IPS DF 4.7 (cell line): ENCODE data around the gene FBP1.
"Not testable (repeated sequence)": the region's sequence is repeated elsewhere in the genome, so short reads cannot be mapped to it uniquely, and the experiment has no call there.

ENCODE experiments used
- DNase-seq: peaks from one replicate; pipeline ENCODE4 v3.0.0-alpha.2; 2013; ENCODE audit warnings: low spot score; ENCODE audit errors: extremely low read depth

FBP1 gene

DNA sequence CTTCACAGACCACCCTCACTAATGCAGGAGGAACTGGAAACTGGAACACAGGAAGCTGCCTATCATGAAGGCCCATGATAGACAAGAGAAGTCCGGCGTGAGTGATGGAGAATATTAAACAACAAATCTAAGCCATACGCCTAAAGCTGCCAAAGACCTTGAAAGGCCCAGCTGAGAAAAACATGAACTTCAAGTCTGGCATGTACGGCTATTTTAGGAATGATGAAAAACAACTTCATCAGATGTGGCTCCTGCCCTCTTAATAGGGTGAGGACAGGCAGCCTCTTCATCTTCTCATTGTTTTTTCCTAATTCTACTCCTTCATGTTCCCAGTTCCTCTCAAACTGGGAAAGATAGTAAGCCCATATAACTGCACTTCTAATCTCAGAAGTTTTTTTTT, 20.3 kb downstream of the FBP1 start:
- DNase-seq = no peak

DNA sequence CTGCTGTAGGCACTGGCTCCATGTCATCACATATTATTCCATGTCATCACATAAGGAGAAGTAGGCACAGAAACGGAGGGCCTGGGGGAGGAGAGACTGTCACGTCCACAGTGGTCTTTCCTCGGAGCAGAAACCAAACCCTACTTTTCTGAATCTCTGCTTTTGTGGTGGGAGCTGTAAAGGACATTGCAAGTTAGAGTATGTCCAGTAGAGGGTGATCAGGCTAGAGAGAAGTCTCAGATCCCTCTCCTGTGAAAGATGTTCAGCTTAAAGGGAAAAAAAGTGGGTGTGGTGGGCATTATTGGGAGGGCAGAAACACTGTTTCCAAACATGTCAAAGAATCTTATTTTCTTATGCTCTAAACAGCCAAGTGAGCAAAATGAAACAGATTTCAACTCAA, 26.3 kb downstream of the FBP1 start:
- no peak for DNase-seq

DNA sequence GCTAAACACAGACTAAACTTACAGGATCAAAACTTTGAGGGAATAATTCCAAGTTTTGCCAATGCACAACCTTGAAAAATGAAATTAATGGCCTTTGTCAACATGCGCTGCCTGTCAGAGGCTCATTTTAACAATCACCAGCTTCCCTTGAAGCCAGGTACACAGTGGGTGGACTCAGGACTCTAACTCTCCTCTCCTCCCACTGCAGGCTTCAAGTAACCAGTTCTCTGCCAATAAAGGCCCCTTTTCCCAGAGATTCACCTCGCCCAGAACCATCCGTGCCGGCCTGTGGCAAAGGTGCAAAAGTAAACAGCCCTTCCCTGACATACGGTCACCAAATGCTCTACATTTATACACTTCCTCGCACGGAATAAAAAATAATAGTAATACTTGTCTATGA, 27.2 kb downstream of the FBP1 start:
- no peak for DNase-seq

DNA sequence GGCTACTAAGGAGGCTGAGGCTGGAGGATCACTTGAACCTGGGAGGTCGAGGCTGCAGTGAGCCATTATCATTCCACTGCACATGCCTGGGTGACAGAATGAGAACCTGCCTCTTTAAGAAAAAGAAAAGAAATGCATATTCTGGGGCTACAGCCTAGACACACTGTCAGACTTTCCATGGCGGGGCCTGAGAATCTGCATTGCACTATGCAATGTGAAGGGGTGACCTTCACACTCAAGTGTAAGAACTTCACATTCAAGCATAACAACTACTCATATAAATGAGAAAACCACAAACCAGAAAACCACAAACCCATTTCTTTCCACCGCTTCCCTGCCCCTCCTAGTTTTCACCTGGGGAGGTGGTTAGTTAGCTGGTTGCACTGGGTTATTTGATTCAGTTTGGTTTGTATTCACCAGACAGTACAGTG, 27.7 kb downstream of the FBP1 start:
- DNase-seq = no peak

DNA sequence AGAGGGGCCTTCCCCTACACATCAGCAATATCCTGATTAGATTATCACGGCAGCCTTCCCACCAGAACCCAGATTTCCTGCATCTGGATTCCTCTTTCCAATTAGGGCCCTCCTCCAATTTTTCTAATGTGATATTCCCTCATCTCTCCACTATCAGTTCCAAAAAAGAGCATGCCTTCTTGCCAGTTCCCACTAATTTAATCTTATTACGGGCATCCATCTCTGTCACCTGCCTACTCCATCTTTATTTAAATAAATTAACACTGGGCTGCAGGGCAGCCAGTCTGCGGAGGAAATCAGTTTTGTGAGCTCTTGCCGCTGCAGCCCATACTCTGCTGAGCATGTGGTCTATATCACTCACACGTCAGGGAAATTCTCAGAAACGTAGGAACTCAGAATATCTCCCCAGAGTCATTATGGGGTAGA, 29.1 kb downstream of the FBP1 start:
- DNase-seq = no peak

DNA sequence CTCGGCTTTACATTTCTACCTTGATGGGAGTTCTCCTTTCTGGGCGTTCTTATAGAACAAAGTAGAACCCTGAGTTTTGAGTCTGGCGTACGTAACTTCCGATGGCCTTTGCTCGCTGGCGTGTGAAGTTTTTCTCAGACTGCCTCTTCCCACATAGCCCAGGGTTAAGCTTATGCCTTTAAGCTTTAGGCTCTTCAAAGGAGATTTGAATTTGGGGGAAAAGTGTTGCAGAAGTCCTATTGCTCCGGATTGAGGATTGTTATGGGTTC, 32.0 kb downstream of the FBP1 start:
- no peak for DNase-seq

DNA sequence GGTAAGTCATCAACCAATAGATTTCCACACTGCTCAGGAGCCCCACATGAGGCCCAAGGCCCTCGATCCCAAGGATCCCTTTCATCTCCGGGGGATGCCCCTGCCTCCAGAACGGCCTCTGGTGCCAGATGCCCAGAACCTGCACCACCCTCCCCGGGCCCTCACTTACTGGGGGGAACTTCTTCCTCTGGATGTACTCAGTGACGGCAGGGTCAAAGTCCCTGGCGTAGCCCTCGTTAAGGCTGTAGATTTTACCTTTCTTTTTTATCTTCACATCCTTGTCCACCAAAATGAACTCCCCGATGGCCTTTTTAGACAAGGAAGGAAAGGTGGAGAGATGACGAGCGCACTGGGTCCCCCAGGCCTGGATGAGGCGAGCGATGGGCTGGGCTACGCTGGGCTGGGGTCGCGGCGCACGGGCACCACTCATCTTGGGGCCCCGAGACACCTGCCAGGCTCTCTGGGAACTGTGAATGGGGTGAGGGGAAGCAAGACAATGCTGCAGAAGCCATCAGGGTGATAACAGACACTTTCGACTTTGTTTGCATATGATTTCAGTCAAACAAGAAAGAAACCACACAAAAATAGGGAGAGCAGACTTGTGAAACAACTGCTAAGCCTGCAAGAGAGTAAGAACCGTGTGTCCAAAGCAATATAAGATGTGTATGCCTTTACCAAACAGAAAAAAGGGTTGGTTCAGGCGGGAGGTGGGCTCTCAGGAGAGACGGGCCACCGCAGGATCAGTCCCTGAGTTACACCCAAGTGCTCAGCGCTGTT, 32.5 kb downstream of the FBP1 start:
- no peak for DNase-seq

DNA sequence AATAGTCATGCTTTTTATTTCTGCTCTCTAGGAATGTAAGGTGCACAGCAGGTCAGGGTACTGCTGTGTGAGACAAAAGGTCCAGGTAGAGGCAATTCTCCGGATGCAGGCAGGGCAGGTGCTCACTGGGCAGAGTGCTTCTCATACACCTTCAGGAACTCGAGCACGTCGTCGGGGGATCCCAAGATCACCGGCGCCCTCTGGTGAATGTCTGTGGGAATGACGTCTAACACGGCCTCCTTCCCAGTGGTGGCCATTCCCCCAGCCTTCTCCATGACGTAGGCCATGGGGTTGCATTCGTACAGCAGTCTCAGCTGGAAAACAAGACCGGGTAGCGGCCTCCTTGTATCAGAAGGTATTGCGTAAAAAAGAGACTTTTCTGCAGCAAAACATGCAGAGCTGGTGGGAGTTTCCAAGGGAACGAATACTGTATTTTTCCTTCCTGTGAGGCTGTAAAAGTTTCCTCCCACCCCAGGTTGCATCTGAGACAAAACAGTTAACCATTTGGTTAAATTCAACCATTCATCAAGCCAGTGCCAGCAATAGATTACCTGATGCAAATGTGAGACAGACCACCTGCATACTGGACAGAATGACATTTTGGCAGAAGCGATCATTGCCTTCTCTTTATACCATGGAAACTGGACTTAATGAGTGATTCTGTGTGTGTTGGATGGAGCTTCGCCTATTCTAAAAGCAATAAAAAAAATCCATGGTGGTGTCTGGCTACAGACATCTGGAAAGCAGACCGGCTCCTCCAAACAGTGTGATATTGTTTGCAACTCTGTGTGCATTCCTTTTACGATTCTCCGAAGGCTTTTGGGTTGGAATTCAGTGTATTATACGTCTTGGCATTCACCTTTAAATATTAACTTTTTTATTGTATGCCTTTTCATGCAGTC, 35.8 kb downstream of the FBP1 start:
- peak; percentile 81 for DNase-seq

DNA sequence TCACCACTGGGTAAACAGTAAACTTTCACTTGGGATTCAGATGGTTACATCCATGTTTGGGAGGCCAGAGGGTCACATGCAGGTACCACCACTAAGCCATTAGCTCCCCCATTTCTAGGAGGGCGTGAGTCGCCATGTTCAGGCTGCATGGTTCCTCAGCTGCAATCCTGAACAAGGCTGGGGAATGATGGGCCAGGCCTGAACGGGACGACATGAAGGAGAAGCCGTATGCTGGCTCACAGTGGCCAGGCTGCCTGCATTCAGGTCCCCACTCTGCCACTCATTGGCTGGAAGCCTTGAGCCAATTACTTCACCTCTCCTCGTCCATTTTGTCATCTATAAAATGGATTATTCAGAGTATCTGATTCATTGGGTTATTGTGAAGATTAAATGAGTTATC, 36.7 kb downstream of the FBP1 start:
- no peak for DNase-seq

DNA sequence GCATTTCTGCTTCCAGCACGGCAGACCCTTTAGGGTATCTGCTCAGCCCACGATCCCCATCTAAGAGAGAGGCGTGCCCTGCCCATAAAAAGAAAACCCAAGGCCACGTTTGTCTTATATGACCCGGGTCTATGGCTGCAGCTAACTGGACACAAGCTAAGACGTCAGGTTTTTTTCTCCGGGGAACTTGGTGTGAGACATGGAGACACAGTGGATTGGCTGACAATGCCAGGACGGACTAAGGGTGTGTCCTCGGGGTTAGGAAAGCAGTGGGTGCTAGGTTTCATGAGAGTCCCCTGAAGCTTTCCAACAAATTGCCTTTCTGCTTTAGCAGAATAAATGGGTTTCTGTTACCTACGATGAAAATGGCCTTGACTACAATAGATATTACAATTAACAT, 38.6 kb downstream of the FBP1 start:
- no peak for DNase-seq

DNA sequence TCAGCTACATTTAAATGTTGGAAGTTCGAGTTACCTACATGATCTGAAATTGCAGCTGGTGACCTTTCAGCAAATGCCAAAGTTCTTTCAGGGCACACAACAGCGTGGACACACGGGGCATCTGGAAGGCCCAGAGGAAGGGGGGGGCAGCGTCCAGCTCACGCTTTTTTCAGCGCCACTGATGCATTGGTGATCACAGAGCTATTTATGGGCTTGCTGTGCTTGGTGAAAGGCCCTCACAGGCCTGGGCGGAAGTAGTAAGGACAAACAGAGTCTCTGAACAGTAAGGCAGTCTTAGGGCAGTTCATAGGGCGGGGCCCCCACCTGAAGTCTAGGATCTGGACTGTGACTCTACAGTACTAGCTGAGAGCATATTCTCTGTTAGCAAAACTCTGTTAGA, 39.1 kb downstream of the FBP1 start:
- DNase-seq = no peak

DNA sequence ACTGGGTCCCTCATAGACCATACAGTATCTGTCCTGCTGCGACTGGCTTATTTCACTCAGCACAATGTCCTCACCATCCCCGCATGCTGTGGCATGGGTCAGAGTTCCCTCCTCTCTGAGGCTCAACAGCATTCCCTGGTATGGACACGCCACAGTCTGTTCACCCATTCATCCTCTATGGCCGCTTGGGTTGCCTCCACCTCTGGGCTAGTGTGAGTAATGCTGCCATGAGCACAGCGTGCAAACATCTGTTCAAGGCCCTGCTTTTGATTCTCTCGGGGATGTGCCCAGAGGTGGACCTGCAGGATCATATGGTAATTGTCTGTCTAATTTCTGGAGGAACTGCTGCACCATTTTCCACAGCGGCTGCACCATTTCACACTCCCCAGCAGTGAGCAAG, 40.2 kb downstream of the FBP1 start:
- DNase-seq = no peak

DNA sequence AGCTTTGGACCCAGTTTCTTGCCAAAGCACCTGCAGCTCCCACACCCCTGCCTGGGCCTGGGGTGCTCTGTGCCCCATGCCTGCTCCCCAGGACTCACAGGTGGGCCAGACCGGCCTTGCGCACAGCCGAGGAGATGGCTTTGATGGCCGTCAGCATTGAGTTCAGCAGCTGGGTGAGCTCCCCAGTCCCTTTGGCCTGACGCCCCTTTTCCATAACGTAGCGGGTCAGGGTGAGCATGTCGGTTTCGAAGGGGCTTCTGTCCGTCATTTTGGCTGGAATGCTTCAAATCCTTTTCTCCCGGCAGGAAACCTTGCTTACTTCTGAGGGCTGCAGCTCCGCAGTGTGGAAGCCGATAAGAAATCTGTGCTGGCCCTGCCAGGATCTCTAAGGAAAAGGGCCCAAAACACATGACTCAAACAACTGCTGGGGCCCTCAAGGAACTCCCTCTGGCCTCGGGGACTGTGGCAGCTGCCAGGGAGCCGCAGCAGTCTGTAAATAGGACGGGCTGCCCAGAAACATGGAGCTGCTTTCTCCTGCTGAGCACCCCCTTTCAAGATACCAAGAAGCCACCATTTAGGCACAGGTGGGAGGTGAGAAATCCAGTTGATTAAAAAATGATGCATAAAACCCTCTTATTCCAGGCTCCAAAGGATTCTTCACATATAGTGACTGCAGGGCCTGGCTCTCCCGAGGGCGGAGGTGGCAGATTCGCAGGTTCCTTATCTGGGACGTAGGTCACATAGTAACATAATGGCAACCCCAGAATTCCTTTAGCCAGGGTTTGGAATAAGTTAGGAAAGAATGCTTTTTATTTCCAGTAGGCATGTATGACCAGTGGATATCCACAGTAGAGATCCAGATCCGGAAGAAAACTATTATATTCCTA, 45.6 kb downstream of the FBP1 start, which contains the start of gene FBP2:
FBP2 (minus strand) TSS at position 366 of the 887 bp plus-strand sequence; CDS start at position 268, 98 bp downstream.
- no peak for DNase-seq

DNA sequence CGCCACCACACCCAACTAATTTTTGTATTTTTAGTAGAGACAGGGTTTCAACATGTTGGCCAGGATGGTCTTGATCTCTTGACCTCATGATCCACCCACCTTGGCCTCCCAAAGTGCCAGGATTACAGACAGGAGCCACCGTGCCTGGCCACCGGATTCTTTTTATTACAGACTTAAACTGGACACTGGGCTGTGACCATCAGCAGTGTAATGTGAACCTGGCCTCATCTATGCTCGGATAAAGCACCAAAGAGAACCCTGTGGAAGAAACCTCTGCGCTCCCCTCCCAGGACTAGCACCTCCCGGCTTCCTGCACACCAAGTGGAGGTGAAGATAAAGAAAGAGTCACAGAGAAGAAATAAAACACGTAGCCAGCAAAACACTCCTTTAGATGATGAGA, 46.6 kb downstream of the FBP1 start:
- DNase-seq = not testable (repeated sequence)

DNA sequence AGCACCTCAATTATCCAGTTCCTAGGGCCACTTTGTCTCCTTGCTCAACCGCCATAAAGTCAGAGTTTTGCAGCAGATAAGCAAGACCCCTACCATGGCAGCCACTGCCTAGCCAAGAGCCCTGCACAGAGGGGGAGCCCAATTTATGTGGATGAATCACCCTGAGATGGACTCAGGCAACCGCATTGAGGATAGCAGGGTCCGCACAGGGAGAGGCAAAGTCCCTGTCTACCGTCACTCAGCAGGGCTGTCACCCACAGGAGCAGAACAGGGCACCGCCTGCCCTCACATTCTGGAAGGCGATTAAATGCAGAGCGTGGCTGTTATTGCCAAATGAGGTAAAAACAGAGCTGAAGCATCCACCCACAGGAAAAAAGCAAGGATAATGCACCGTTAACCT, 47.4 kb downstream of the FBP1 start:
- no peak for DNase-seq

DNA sequence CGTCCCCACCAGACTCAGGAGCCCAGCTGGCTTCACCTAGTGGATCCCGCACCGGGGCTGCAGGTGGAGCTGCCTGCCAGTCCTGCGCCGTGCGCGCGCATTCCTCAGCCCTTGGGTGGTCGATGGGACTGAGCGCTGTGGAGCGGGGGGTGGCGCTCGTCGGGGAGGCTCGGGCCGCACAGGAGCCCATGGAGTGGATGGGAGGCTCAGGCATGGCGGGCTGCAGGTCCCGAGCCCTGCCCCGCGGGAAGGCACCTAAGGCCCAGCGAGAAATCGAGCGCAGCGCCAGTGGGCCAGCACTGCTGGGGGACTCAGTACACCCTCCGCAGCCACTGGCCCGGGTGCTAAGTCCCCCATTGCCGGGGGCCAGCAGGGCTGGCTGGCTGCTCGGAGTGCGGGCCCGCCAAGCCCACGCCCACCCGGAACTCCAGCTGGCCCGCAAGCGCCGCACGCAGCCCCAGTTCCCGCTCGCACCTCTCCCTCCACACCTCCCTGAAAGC, 48.2 kb downstream of the FBP1 start:
- not testable (repeated sequence) for DNase-seq

DNA sequence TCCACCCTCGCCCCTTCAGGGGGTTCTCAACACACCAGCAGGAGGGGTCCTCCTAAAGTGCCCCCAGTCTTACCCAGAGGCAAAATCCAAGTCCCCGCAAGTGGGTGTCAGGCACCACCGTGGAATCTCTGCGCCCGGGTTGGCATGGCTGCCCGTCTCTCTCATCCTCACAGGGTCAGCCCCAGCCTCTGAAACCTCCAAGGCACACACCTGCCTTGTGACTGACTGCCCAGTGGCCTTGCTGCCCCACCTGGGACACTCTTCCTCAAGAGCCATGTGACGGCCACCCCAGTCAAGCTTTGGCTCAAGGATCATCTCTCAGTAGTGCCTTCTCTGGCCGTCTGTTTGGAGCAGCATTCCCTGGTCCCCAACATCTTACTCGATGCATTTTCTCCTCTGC, 50.6 kb downstream of the FBP1 start:
- DNase-seq = no peak

DNA sequence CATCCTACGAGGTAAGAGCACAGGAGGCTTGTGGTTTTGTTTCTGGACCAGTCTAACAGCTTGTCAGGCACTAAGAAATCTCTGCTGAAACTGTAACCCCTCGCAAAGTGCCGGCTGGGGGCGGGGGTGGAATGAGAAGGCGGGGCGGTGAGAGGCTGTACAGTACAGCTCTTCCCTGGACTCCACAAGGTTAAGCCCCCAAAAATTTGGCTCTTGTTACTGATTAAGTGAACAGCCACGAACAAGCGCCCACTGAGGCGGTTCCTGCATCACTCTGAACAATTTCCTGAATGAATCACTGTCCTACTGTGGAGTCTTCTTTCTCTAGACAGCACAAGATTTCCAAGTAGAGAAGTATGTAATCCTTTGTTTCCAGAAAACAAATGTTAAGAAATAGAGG, 52.5 kb downstream of the FBP1 start:
- no peak for DNase-seq

DNA sequence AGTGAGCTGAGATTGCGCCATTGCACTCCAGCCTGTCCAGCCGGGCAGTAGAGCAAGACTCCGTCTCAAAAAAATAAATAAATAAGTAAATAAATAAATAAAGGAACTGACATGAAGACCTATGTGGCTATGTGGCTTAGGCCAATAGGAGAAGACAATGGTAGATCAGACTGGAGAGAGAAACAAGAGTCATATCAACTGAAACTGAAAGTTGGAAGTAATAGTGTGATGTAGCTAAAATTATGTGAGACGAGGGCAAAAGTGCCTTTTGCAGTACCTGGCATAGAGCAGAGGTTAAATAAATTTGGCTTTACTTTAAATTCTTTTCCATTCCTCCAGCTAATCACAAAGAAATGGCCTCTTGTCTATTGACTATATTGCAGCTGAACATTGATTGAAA, 53.0 kb downstream of the FBP1 start:
- no peak for DNase-seq

DNA sequence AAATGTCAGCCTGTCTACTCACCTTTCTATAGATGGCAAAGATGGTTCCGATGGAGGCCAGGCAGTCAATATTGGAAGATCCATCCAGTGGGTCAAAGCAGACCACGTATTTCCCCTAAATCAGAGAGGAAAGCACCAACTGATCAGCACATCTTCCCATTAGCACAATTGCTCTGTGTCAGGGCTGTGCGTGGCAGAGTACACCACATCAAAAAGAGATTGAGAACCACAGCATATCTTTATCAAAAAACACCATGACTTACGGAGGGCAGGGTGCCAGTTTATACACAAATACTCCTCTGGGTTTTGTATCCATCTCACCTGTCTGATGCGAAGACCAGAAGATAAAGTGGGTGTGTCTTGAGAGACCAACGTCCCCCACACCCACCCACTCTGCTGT, 54.8 kb downstream of the FBP1 start:
- no peak for DNase-seq

DNA sequence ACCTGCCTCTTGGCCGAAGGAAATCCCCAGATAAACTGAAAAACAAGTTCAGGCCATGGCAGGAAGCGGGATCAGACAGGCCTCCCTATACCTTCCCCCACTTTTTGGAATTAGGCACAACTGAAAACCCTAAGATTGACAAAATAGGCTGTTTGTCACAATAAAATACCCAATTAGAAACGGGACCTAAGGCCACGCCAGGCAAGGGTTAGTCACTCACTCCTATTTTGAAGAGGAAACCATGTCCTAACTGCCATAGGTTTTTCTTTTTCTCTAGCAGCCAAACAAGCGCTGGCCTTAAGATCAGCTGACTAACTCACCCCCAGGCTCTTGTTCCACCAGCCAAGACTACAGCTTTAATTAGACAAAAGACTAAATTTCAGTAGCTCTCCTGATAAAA, 57.6 kb downstream of the FBP1 start:
- no peak for DNase-seq

DNA sequence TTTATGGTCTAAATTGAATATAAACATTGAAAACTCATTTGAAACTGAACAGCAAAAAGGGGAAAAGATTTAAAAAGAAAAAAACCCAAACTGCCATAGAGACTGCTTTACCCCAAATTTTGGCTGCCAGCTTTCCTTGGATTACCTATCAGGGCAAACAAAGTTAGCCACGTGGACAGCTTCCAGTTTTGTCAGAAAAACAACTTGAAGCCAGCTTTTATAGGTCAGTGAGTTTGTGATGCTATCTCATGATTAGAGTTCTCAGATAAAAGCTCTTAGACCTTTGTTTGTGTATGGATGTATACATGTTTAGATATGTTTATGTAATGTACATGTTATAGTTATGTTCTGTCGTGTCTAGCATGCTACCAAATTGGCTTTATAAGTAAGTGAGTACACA, 61.7 kb downstream of the FBP1 start:
- DNase-seq = no peak
